Astrocyte of the spinal cord (primary cell): ENCODE measurements around the gene SMARCA2.

Experiments
- DNase-seq: peaks from one replicate; pipeline ENCODE4 v3.0.0; 2011; ENCODE audit warnings: low read depth, low spot score
- H3K4me3 ChIP-seq: 2 replicates; pipeline ENCODE4 v1.5.1; 2011; ENCODE audit warnings: low read depth, mild to moderate bottlenecking, low read length, moderate library complexity
- CTCF ChIP-seq: IDR thresholded peaks from 2 replicates; pipeline ENCODE4 v1.5.1; 2012; ENCODE audit warnings: low read depth, mild to moderate bottlenecking, low read length, inconsistent platforms
- in situ Hi-C: cut with HindIII; loops from 2 replicates; pipeline ENCODE4 v1.10.0; 2017; ENCODE audit warnings: low sequenced_read_pairs

Gene SMARCA2

GRCh38 chr9:2228132-2228531 lies 213.0 kb downstream of the SMARCA2 start:
- no peak for DNase-seq
- TF ChIP-seq CTCF, result peak; percentile 51
- no peak overlapping the region for H3K4me3 ChIP-seq
- in situ Hi-C loops, result no loop called here

GRCh38 chr9:2228641-2229040 lies 213.5 kb downstream of the SMARCA2 start:
- no peak for TF ChIP-seq CTCF
- in situ Hi-C loops, result no loop called here
- no peak for DNase-seq
- H3K4me3 ChIP-seq, result no peak overlapping the region

GRCh38 chr9:2229109-2229721 lies 214.1 kb downstream of the SMARCA2 start:
- in situ Hi-C loops, result no loop called here
- no peak for DNase-seq
- H3K4me3 ChIP-seq, result no peak overlapping the region
- no peak for TF ChIP-seq CTCF

- TF ChIP-seq CTCF, result no peak
- DNase-seq, result no peak
- no peak overlapping the region for H3K4me3 ChIP-seq
- in situ Hi-C loops, result no loop called here
These were observed 215.2 kb downstream of the SMARCA2 start for GRCh38 chr9:2230362-2230761.

- in situ Hi-C loops, result no loop called here
- TF ChIP-seq CTCF, result no peak
- DNase-seq, result no peak
- no peak overlapping the region for H3K4me3 ChIP-seq
These were observed 216.0 kb downstream of the SMARCA2 start for GRCh38 chr9:2231101-2231500.

GRCh38 chr9:2231829-2232228 lies 216.7 kb downstream of the SMARCA2 start:
- peak; percentile 74 for DNase-seq
- no peak for TF ChIP-seq CTCF
- in situ Hi-C loops, result no loop called here
- H3K4me3 ChIP-seq, result no peak overlapping the region

GRCh38 chr9:2233274-2233673 lies 218.1 kb downstream of the SMARCA2 start:
- in situ Hi-C loops, result no loop called here
- H3K4me3 ChIP-seq, result no peak overlapping the region
- DNase-seq, result no peak
- no peak for TF ChIP-seq CTCF
